Measurements from ENCODE around the gene FURIN. TPM values are rescaled to one million over a fixed set of nuclear protein-coding genes. Genes with fewer than 3 reads are reported as not detected.

FURIN gene
- total and polyA plus RNA-seq, 4 donors = 13.2 to 27.0 (median 24.3) TPM

DNA sequence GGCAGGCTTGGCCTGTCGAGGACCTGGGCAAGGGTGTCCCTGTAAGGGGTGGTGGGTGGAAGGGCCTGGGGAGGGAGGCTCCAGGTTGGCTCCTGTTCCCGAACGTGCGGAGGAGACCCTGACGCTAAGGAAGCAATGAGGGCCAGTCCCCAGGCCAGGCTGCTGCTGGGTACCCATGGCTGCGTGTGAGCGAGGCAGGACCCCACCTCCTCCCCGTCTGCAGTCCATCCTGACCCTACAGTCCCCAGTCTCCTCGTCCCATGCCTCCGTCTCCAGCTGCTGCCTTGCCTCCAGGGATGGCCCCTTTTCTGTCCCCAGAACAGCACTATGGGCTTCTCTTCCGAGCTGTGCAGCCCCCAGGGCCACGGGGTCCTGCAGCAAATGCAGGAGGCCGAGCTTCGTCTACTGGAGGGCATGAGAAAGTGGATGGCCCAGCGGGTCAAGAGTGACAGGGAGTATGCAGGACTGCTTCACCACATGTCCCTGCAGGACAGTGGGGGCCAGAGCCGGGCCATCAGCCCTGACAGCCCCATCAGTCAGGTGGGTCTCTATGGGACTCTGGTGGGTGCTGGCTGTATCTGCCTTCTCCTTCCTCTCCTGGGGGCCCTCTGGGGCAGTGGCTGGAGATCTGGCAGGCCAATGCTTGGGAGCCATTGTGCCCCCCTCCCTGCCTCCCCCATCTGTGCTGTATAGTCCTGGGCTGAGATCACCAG lies 16.5 kb downstream of the FURIN start:
- Histone ChIP-seq H3K9me3 (ENCODE audit: control insufficient read depth, insufficient read depth, low read length) (no peaks in the 10 kb centered on the region), H3K36me3 (ENCODE audit: control insufficient read depth, insufficient read depth, low read length) (peaks cover 54% of the 10 kb centered on the region), H3K4me1 (ENCODE audit: control insufficient read depth, insufficient read depth, low read length) (peaks cover 32% of the 10 kb centered on the region), H3K27me3 (ENCODE audit: control insufficient read depth, insufficient read depth, low read length) (no peaks in the 10 kb centered on the region), H3K27ac (ENCODE audit: low read depth, low read length) (peak overlapping the region; percentile 75), H3K4me3 (ENCODE audit: low read depth, low read length) (peak overlapping the region; percentile 41)
- DNase-seq (ENCODE audit: low read depth in 4 of 6, low spot score in 6 of 6) = no peak
- WGBS (ENCODE audit: insufficient coverage) = 71% methylated on average over 14 of the region's 16 CpGs

DNA sequence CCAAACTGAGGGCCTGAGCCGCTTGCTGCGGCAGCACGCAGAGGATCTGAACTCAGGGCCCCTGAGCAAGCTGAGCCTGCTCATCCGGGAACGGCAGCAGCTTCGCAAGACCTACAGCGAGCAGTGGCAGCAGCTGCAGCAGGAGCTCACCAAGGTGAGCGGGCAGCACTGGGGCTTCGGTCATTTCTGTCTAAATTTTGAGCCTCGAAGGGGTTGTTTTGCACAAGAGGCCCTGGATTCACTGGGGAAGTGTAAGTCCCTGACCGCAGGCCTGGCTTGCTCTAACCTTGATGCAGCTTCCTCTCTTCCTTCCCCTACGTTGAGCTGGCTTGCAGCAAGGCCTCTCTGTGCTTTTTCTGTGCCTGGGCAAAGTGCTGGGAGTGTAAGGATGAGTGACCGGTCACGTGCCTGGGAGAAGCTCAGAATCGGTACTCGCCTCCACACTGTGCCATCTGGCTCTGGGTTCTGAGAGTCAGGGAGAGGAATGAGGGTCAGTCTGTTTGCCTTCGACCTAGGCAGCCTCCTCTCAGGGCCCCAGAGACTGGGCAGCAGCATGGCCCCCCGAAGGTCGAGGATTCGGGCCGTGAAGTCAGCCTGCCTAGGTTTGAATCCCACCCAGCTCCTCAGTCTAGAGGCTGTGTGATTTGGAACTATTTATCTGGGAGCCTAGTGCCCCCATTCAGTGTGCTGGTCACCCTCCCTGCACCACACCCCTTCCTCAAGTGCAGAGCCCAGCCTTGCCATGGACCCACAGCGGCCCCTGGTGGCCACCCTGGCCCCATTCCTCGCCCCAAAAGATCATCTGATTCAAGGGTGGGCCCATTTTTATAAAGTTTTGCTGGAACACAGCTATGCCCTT lies 17.3 kb downstream of the FURIN start:
- Histone ChIP-seq H3K4me3 (ENCODE audit: low read depth, low read length) (no peak overlapping the region), H3K9me3 (ENCODE audit: control insufficient read depth, insufficient read depth, low read length) (no peaks in the 10 kb centered on the region), H3K36me3 (ENCODE audit: control insufficient read depth, insufficient read depth, low read length) (peaks cover 54% of the 10 kb centered on the region), H3K27ac (ENCODE audit: low read depth, low read length) (peak overlapping the region; percentile 73), H3K27me3 (ENCODE audit: control insufficient read depth, insufficient read depth, low read length) (no peaks in the 10 kb centered on the region), H3K4me1 (ENCODE audit: control insufficient read depth, insufficient read depth, low read length) (peaks cover 32% of the 10 kb centered on the region)
- DNase-seq (ENCODE audit: low read depth in 4 of 6, low spot score in 6 of 6) = peak in 2 of 6 donors; percentile 87 to 88
- WGBS (ENCODE audit: insufficient coverage) = 75% methylated on average over 18 of the region's 23 CpGs

DNA sequence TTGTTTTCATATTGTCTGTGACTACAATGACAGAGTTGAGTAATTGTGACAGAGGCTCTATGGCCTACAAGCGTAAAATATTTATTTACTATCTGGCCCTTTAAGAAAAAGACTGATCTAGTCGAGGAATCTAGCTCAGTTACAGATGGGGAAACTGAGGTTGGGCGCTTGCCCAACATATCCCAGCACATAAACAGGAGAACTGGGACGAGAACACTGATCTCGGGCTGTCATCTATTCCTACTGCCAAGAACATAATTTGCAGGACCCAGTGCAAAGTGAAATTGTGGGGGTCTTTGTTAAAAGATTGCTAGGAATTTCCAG lies 17.9 kb downstream of the FURIN start:
- Histone ChIP-seq H3K9me3 (ENCODE audit: control insufficient read depth, insufficient read depth, low read length) (no peaks in the 10 kb centered on the region), H3K27ac (ENCODE audit: low read depth, low read length) (no peak overlapping the region), H3K27me3 (ENCODE audit: control insufficient read depth, insufficient read depth, low read length) (no peaks in the 10 kb centered on the region), H3K4me3 (ENCODE audit: low read depth, low read length) (no peak overlapping the region), H3K4me1 (ENCODE audit: control insufficient read depth, insufficient read depth, low read length) (peaks cover 32% of the 10 kb centered on the region), H3K36me3 (ENCODE audit: control insufficient read depth, insufficient read depth, low read length) (peaks cover 54% of the 10 kb centered on the region)
- DNase-seq (ENCODE audit: low read depth in 4 of 6, low spot score in 6 of 6) = no peak
- WGBS (ENCODE audit: insufficient coverage) = 40% methylated on average over 1 of the region's 5 CpGs

- Histone ChIP-seq H3K27ac (ENCODE audit: low read depth, low read length) (no peak overlapping the region), H3K4me3 (ENCODE audit: low read depth, low read length) (no peak overlapping the region), H3K36me3 (ENCODE audit: control insufficient read depth, insufficient read depth, low read length) (peaks cover 54% of the 10 kb centered on the region), H3K27me3 (ENCODE audit: control insufficient read depth, insufficient read depth, low read length) (no peaks in the 10 kb centered on the region), H3K9me3 (ENCODE audit: control insufficient read depth, insufficient read depth, low read length) (no peaks in the 10 kb centered on the region), H3K4me1 (ENCODE audit: control insufficient read depth, insufficient read depth, low read length) (peaks cover 32% of the 10 kb centered on the region)
- WGBS (ENCODE audit: insufficient coverage) = 91% methylated on average over 10 of the region's 13 CpGs
- DNase-seq (ENCODE audit: low read depth in 4 of 6, low spot score in 6 of 6) = no peak
These were observed 18.7 kb downstream of the FURIN start for GRCh38 chr15:90887037-90887481.

DNA sequence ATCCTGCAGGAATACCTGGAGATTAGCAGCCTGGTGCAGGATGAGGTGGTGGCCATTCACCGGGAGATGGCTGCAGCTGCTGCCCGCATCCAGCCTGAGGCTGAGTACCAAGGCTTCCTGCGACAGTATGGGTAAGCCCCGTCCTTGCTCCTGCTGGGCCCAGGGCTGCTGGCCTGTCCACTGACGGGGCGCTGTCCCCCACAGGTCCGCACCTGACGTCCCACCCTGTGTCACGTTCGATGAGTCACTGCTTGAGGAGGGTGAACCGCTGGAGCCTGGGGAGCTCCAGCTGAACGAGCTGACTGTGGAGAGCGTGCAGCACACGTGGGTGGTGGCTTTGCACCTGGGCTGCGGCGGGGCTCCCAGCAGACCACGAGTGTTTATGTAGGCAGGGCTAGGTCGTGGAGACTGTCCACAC lies 20.9 kb downstream of the FURIN start:
- Histone ChIP-seq H3K27me3 (ENCODE audit: control insufficient read depth, insufficient read depth, low read length) (no peaks in the 10 kb centered on the region), H3K4me1 (ENCODE audit: control insufficient read depth, insufficient read depth, low read length) (peaks cover 17% of the 10 kb centered on the region), H3K4me3 (ENCODE audit: low read depth, low read length) (no peak overlapping the region), H3K9me3 (ENCODE audit: control insufficient read depth, insufficient read depth, low read length) (no peaks in the 10 kb centered on the region), H3K36me3 (ENCODE audit: control insufficient read depth, insufficient read depth, low read length) (peaks cover 61% of the 10 kb centered on the region), H3K27ac (ENCODE audit: low read depth, low read length) (no peak overlapping the region)
- no peak for DNase-seq (ENCODE audit: low read depth in 4 of 6, low spot score in 6 of 6)
- 86% methylated on average over 18 of the region's 18 CpGs for WGBS (ENCODE audit: insufficient coverage)

DNA sequence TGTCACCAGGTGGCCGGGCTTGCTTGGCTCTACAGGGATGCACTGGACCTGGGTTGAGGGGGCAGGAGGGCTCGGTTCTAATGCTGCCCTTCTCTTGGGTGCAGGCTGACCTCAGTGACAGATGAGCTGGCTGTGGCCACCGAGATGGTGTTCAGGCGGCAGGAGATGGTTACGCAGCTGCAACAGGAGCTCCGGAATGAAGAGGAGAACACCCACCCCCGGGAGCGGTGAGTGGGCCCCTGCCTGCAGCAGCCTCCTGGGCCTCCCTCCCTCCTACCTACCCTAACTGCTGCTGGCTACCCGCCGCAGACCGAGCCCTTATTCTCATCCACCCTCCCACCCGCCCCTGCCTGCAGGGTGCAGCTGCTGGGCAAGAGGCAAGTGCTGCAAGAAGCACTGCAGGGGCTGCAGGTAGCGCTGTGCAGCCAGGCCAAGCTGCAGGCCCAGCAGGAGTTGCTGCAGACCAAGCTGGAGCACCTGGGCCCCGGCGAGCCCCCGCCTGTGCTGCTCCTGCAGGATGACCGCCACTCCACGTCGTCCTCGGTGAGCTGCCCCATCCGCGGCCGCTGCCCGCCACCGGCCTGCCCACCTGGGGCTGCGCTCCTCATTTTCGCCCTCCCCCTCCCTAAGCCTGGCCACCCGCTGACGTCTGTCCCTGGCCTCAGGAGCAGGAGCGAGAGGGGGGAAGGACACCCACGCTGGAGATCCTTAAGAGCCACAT lies 21.5 kb downstream of the FURIN start:
- H3K36me3 ChIP-seq (ENCODE audit: control insufficient read depth, insufficient read depth, low read length) = peaks cover 57% of the 10 kb centered on the region

GRCh38 chr15:90890839-90891238 lies 22.5 kb downstream of the FURIN start:
- Histone ChIP-seq H3K4me1 (ENCODE audit: control insufficient read depth, insufficient read depth, low read length) (peaks cover 12% of the 10 kb centered on the region), H3K9me3 (ENCODE audit: control insufficient read depth, insufficient read depth, low read length) (no peaks in the 10 kb centered on the region), H3K27ac (ENCODE audit: low read depth, low read length) (no peak overlapping the region), H3K36me3 (ENCODE audit: control insufficient read depth, insufficient read depth, low read length) (peaks cover 62% of the 10 kb centered on the region), H3K27me3 (ENCODE audit: control insufficient read depth, insufficient read depth, low read length) (no peaks in the 10 kb centered on the region), H3K4me3 (ENCODE audit: low read depth, low read length) (no peak overlapping the region)
- 81% methylated on average over 8 of the region's 12 CpGs for WGBS (ENCODE audit: insufficient coverage)
- no peak for DNase-seq (ENCODE audit: low read depth in 4 of 6, low spot score in 6 of 6)

More for the DNA sequence above, 21.5 kb downstream of the FURIN start:
- Histone ChIP-seq H3K4me3 (ENCODE audit: low read depth, low read length) (no peak overlapping the region), H3K27ac (ENCODE audit: low read depth, low read length) (no peak overlapping the region), H3K4me1 (ENCODE audit: control insufficient read depth, insufficient read depth, low read length) (peaks cover 12% of the 10 kb centered on the region), H3K9me3 (ENCODE audit: control insufficient read depth, insufficient read depth, low read length) (no peaks in the 10 kb centered on the region), H3K27me3 (ENCODE audit: control insufficient read depth, insufficient read depth, low read length) (no peaks in the 10 kb centered on the region)
- DNase-seq (ENCODE audit: low read depth in 4 of 6, low spot score in 6 of 6) = no peak
- 73% methylated on average over 27 of the region's 31 CpGs for WGBS (ENCODE audit: insufficient coverage)

GRCh38 chr15:90891346-90891949 lies 23.1 kb downstream of the FURIN start:
- DNase-seq (ENCODE audit: low read depth in 4 of 6, low spot score in 6 of 6) = no peak
- peaks cover 62% of the 10 kb centered on the region for H3K36me3 ChIP-seq (ENCODE audit: control insufficient read depth, insufficient read depth, low read length)
- H3K27ac ChIP-seq (ENCODE audit: low read depth, low read length) = no peak overlapping the region

GRCh38 chr15:90892023-90892422 lies 23.6 kb downstream of the FURIN start:
- no peaks in the 10 kb centered on the region for H3K27me3 ChIP-seq (ENCODE audit: control insufficient read depth, insufficient read depth, low read length)
- H3K27ac ChIP-seq (ENCODE audit: low read depth, low read length) = no peak overlapping the region
- H3K9me3 ChIP-seq (ENCODE audit: control insufficient read depth, insufficient read depth, low read length) = no peaks in the 10 kb centered on the region
- H3K4me1 ChIP-seq (ENCODE audit: control insufficient read depth, insufficient read depth, low read length) = peaks cover 12% of the 10 kb centered on the region
- no peak for DNase-seq (ENCODE audit: low read depth in 4 of 6, low spot score in 6 of 6)
- 94% methylated on average over 8 of the region's 11 CpGs for WGBS (ENCODE audit: insufficient coverage)
- H3K4me3 ChIP-seq (ENCODE audit: low read depth, low read length) = no peak overlapping the region
- peaks cover 58% of the 10 kb centered on the region for H3K36me3 ChIP-seq (ENCODE audit: control insufficient read depth, insufficient read depth, low read length)

More at GRCh38 chr15:90891346-90891949, 23.1 kb downstream of the FURIN start:
- Histone ChIP-seq H3K4me3 (ENCODE audit: low read depth, low read length) (no peak overlapping the region), H3K27me3 (ENCODE audit: control insufficient read depth, insufficient read depth, low read length) (no peaks in the 10 kb centered on the region), H3K9me3 (ENCODE audit: control insufficient read depth, insufficient read depth, low read length) (no peaks in the 10 kb centered on the region), H3K4me1 (ENCODE audit: control insufficient read depth, insufficient read depth, low read length) (peaks cover 12% of the 10 kb centered on the region)
- over 99% methylated on average over 5 of the region's 8 CpGs for WGBS (ENCODE audit: insufficient coverage)
